ENCODE data around the gene KCNQ5.

The KCNQ5 gene

GRCh38 chr6:72822691-72823090 is 200.8 kb downstream of the KCNQ5 start:
- no peak overlapping the region for H3K9ac ChIP-seq (ENCODE audit: low read length in 5 of 5)
- no peak overlapping the region for H3K27ac ChIP-seq (ENCODE audit: low read depth, low read length)
- H3K27me3 ChIP-seq (ENCODE audit: control insufficient read depth in 5 of 5, insufficient read depth in 4 of 5, low read length in 5 of 5): no peaks in the 10 kb centered on the region
- H3K36me3 ChIP-seq (ENCODE audit: control insufficient read depth in 5 of 5, insufficient read depth in 5 of 5, low read length in 5 of 5): no peaks in the 10 kb centered on the region
- H3K4me3 ChIP-seq (ENCODE audit: low read depth in 1 of 5, low read length in 5 of 5): no peak overlapping the region
- no peaks in the 10 kb centered on the region for H3K9me3 ChIP-seq (ENCODE audit: control insufficient read depth in 5 of 5, low read length in 5 of 5)
- peaks cover 0 to 5% (median 0%) of the 10 kb centered on the region in 5 donors for H3K4me1 ChIP-seq (ENCODE audit: control insufficient read depth in 5 of 5, insufficient read depth in 5 of 5, low read length in 5 of 5)

- peaks cover 0 to 5% (median 0%) of the 10 kb centered on the region in 5 donors for H3K4me1 ChIP-seq (ENCODE audit: control insufficient read depth in 5 of 5, insufficient read depth in 5 of 5, low read length in 5 of 5)
- no peak overlapping the region for H3K4me3 ChIP-seq (ENCODE audit: low read depth in 1 of 5, low read length in 5 of 5)
- no peaks in the 10 kb centered on the region for H3K9me3 ChIP-seq (ENCODE audit: control insufficient read depth in 5 of 5, low read length in 5 of 5)
- H3K27ac ChIP-seq (ENCODE audit: low read depth, low read length): no peak overlapping the region
- no peaks in the 10 kb centered on the region for H3K27me3 ChIP-seq (ENCODE audit: control insufficient read depth in 5 of 5, insufficient read depth in 4 of 5, low read length in 5 of 5)
- H3K36me3 ChIP-seq (ENCODE audit: control insufficient read depth in 5 of 5, insufficient read depth in 5 of 5, low read length in 5 of 5): no peaks in the 10 kb centered on the region
- H3K9ac ChIP-seq (ENCODE audit: low read length in 5 of 5): no peak overlapping the region
These were observed 203.0 kb downstream of the KCNQ5 start for GRCh38 chr6:72824833-72825232.

GRCh38 chr6:72825315-72825911 is 203.5 kb downstream of the KCNQ5 start:
- H3K4me3 ChIP-seq (ENCODE audit: low read depth in 1 of 5, low read length in 5 of 5): no peak overlapping the region
- H3K9me3 ChIP-seq (ENCODE audit: control insufficient read depth in 5 of 5, low read length in 5 of 5): no peaks in the 10 kb centered on the region
- no peaks in the 10 kb centered on the region for H3K36me3 ChIP-seq (ENCODE audit: control insufficient read depth in 5 of 5, insufficient read depth in 5 of 5, low read length in 5 of 5)
- H3K27me3 ChIP-seq (ENCODE audit: control insufficient read depth in 5 of 5, insufficient read depth in 4 of 5, low read length in 5 of 5): no peaks in the 10 kb centered on the region
- peaks cover 0 to 5% (median 0%) of the 10 kb centered on the region in 5 donors for H3K4me1 ChIP-seq (ENCODE audit: control insufficient read depth in 5 of 5, insufficient read depth in 5 of 5, low read length in 5 of 5)
- H3K27ac ChIP-seq (ENCODE audit: low read depth, low read length): no peak overlapping the region
- no peak overlapping the region for H3K9ac ChIP-seq (ENCODE audit: low read length in 5 of 5)

- Histone ChIP-seq H3K27ac (ENCODE audit: low read depth, low read length) (no peak overlapping the region), H3K9ac (ENCODE audit: low read length in 5 of 5) (no peak overlapping the region), H3K9me3 (ENCODE audit: control insufficient read depth in 5 of 5, low read length in 5 of 5) (no peaks in the 10 kb centered on the region), H3K27me3 (ENCODE audit: control insufficient read depth in 5 of 5, insufficient read depth in 4 of 5, low read length in 5 of 5) (no peaks in the 10 kb centered on the region), H3K36me3 (ENCODE audit: control insufficient read depth in 5 of 5, insufficient read depth in 5 of 5, low read length in 5 of 5) (no peaks in the 10 kb centered on the region), H3K4me1 (ENCODE audit: control insufficient read depth in 5 of 5, insufficient read depth in 5 of 5, low read length in 5 of 5) (peaks cover 0 to 5% (median 0%) of the 10 kb centered on the region in 5 donors), H3K4me3 (ENCODE audit: low read depth in 1 of 5, low read length in 5 of 5) (no peak overlapping the region)
These were observed 204.2 kb downstream of the KCNQ5 start for GRCh38 chr6:72826037-72826436.

- no peaks in the 10 kb centered on the region for H3K9me3 ChIP-seq (ENCODE audit: control insufficient read depth in 5 of 5, low read length in 5 of 5)
- no peak overlapping the region for H3K4me3 ChIP-seq (ENCODE audit: low read depth in 1 of 5, low read length in 5 of 5)
- peaks cover 0 to 5% (median 0%) of the 10 kb centered on the region in 5 donors for H3K4me1 ChIP-seq (ENCODE audit: control insufficient read depth in 5 of 5, insufficient read depth in 5 of 5, low read length in 5 of 5)
- H3K36me3 ChIP-seq (ENCODE audit: control insufficient read depth in 5 of 5, insufficient read depth in 5 of 5, low read length in 5 of 5): no peaks in the 10 kb centered on the region
- no peak overlapping the region for H3K27ac ChIP-seq (ENCODE audit: low read depth, low read length)
- H3K27me3 ChIP-seq (ENCODE audit: control insufficient read depth in 5 of 5, insufficient read depth in 4 of 5, low read length in 5 of 5): no peaks in the 10 kb centered on the region
- no peak overlapping the region for H3K9ac ChIP-seq (ENCODE audit: low read length in 5 of 5)
These were observed 205.0 kb downstream of the KCNQ5 start for GRCh38 chr6:72826744-72827438.

GRCh38 chr6:72828904-72829303 is 207.0 kb downstream of the KCNQ5 start:
- H3K27me3 ChIP-seq (ENCODE audit: control insufficient read depth in 5 of 5, insufficient read depth in 4 of 5, low read length in 5 of 5): no peaks in the 10 kb centered on the region

GRCh38 chr6:72832271-72832670 is 210.4 kb downstream of the KCNQ5 start:
- Histone ChIP-seq H3K9ac (ENCODE audit: low read length in 5 of 5) (no peak overlapping the region), H3K9me3 (ENCODE audit: control insufficient read depth in 5 of 5, low read length in 5 of 5) (no peaks in the 10 kb centered on the region), H3K4me3 (ENCODE audit: low read depth in 1 of 5, low read length in 5 of 5) (no peak overlapping the region), H3K36me3 (ENCODE audit: control insufficient read depth in 5 of 5, insufficient read depth in 5 of 5, low read length in 5 of 5) (no peaks in the 10 kb centered on the region), H3K27ac (ENCODE audit: low read depth, low read length) (no peak overlapping the region), H3K4me1 (ENCODE audit: control insufficient read depth in 5 of 5, insufficient read depth in 5 of 5, low read length in 5 of 5) (no peaks in the 10 kb centered on the region), H3K27me3 (ENCODE audit: control insufficient read depth in 5 of 5, insufficient read depth in 4 of 5, low read length in 5 of 5) (no peaks in the 10 kb centered on the region)

More at GRCh38 chr6:72828904-72829303, 207.0 kb downstream of the KCNQ5 start:
- no peaks in the 10 kb centered on the region for H3K36me3 ChIP-seq (ENCODE audit: control insufficient read depth in 5 of 5, insufficient read depth in 5 of 5, low read length in 5 of 5)
- H3K9me3 ChIP-seq (ENCODE audit: control insufficient read depth in 5 of 5, low read length in 5 of 5): no peaks in the 10 kb centered on the region
- no peak overlapping the region for H3K4me3 ChIP-seq (ENCODE audit: low read depth in 1 of 5, low read length in 5 of 5)
- H3K9ac ChIP-seq (ENCODE audit: low read length in 5 of 5): no peak overlapping the region
- peaks cover 0 to 5% (median 0%) of the 10 kb centered on the region in 5 donors for H3K4me1 ChIP-seq (ENCODE audit: control insufficient read depth in 5 of 5, insufficient read depth in 5 of 5, low read length in 5 of 5)
- no peak overlapping the region for H3K27ac ChIP-seq (ENCODE audit: low read depth, low read length)

GRCh38 chr6:72835749-72836148 is 213.9 kb downstream of the KCNQ5 start:
- no peaks in the 10 kb centered on the region for H3K4me1 ChIP-seq (ENCODE audit: control insufficient read depth in 5 of 5, insufficient read depth in 5 of 5, low read length in 5 of 5)
- no peaks in the 10 kb centered on the region for H3K36me3 ChIP-seq (ENCODE audit: control insufficient read depth in 5 of 5, insufficient read depth in 5 of 5, low read length in 5 of 5)
- no peak overlapping the region for H3K9ac ChIP-seq (ENCODE audit: low read length in 5 of 5)
- no peaks in the 10 kb centered on the region for H3K27me3 ChIP-seq (ENCODE audit: control insufficient read depth in 5 of 5, insufficient read depth in 4 of 5, low read length in 5 of 5)
- no peaks in the 10 kb centered on the region for H3K9me3 ChIP-seq (ENCODE audit: control insufficient read depth in 5 of 5, low read length in 5 of 5)
- no peak overlapping the region for H3K4me3 ChIP-seq (ENCODE audit: low read depth in 1 of 5, low read length in 5 of 5)
- no peak overlapping the region for H3K27ac ChIP-seq (ENCODE audit: low read depth, low read length)

GRCh38 chr6:72836971-72837370 is 215.1 kb downstream of the KCNQ5 start:
- Histone ChIP-seq H3K9me3 (ENCODE audit: control insufficient read depth in 5 of 5, low read length in 5 of 5) (no peaks in the 10 kb centered on the region), H3K9ac (ENCODE audit: low read length in 5 of 5) (no peak overlapping the region), H3K27me3 (ENCODE audit: control insufficient read depth in 5 of 5, insufficient read depth in 4 of 5, low read length in 5 of 5) (no peaks in the 10 kb centered on the region), H3K4me3 (ENCODE audit: low read depth in 1 of 5, low read length in 5 of 5) (no peak overlapping the region), H3K27ac (ENCODE audit: low read depth, low read length) (no peak overlapping the region), H3K36me3 (ENCODE audit: control insufficient read depth in 5 of 5, insufficient read depth in 5 of 5, low read length in 5 of 5) (no peaks in the 10 kb centered on the region), H3K4me1 (ENCODE audit: control insufficient read depth in 5 of 5, insufficient read depth in 5 of 5, low read length in 5 of 5) (no peaks in the 10 kb centered on the region)

GRCh38 chr6:72841195-72841594 is 219.3 kb downstream of the KCNQ5 start:
- no peak overlapping the region for H3K4me3 ChIP-seq (ENCODE audit: low read depth in 1 of 5, low read length in 5 of 5)
- no peak overlapping the region for H3K9ac ChIP-seq (ENCODE audit: low read length in 5 of 5)
- H3K27me3 ChIP-seq (ENCODE audit: control insufficient read depth in 5 of 5, insufficient read depth in 4 of 5, low read length in 5 of 5): no peaks in the 10 kb centered on the region
- H3K36me3 ChIP-seq (ENCODE audit: control insufficient read depth in 5 of 5, insufficient read depth in 5 of 5, low read length in 5 of 5): no peaks in the 10 kb centered on the region
- no peak overlapping the region for H3K27ac ChIP-seq (ENCODE audit: low read depth, low read length)
- no peaks in the 10 kb centered on the region for H3K4me1 ChIP-seq (ENCODE audit: control insufficient read depth in 5 of 5, insufficient read depth in 5 of 5, low read length in 5 of 5)
- H3K9me3 ChIP-seq (ENCODE audit: control insufficient read depth in 5 of 5, low read length in 5 of 5): no peaks in the 10 kb centered on the region

All from subcutaneous abdominal adipose tissue (tissue), 5 donors.